ENCODE data around the gene ARSG.

The ARSG gene

DNA sequence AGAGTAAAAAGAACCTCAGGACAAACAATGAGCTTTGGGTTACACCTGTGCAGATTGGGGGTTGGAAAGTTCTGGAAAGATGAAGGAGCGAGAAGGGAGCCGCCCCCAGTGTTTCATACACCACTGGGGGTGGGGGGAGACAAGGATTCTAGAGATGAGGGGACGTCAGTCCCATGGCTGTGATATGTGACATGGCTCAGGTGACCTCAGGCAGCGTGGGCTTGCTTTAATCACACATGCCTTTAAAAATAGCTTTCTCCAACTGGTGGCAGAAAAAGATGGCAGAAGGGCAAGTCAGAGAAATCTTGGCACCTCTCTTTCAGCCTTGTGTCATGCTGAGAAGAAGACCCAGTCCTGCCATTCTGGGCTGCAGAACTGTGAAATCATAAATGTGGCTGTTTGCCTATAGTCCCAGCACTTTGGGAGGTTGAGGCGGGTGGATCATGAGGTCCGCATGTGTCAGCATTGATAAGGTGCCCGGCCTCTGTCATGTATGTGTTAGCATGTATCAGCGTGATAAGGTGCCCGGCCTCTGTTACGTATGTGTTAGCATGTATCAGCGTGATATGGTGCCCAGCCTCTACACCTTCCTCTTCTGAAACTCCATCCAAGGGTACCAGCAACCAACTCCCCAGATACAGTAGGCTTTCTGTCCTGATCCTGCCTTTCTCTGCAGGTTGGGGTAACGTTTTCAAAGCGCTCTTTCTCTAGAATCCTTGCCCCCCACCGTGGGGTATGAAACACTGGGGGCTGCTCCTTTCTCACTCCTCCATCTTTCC lies 141.0 kb downstream of the ARSG start:
- no peak for FAIRE-seq

GRCh38 chr17:68433211-68433610 lies 141.9 kb downstream of the ARSG start:
- no peak for FAIRE-seq

GRCh38 chr17:68433911-68434508 lies 142.7 kb downstream of the ARSG start:
- FAIRE-seq, result no peak

GRCh38 chr17:68435361-68435760 lies 144.1 kb downstream of the ARSG start:
- no peak for FAIRE-seq

DNA sequence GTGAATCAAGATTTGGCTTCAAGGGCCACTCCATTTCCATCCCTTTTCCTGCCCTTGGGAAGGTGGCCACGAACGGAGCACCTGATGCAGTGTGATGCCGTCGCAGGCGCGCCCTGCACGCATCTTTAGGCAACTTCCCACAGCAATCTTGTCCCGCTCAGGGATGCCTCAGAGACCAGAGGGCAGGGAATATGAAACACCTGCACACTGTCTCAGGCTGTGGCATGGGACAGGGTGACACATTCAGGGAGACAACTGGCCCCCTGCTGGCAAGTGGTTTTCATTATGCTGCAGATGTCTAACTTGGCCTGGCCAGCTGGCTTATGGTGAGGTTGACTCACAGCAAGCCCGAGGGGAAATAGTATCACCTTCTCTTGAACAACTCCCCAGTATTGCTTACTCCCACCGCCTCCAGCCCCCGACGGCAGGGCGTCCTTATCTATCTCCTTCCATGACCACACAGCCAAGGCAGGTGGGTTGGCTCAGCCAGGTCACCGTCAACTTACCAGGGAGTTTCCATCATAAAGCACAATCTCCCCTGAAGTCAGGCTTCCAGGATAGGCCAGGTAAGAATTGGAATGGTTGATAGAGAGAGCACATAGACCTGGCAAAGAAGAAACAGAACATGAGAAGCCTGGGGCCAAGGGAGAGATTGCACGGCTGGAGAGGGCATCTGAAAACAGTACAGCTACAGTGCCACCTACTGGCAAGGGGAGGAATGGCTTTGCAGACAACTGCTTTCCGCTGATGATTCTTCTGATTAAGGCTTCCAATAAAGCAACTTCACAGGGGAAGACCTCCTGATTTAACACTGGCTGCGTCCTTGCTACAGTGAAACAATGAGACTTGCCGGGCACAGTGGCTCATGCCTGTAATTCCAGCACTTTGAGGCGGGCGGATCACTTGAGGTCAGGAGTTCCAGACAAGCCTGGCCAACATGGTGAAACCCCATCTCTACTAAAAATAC lies 144.9 kb downstream of the ARSG start:
- no peak for FAIRE-seq

GRCh38 chr17:68437979-68438822 lies 146.9 kb downstream of the ARSG start:
- FAIRE-seq, result no peak

- FAIRE-seq, result no peak
Observed at GRCh38 chr17:68439656-68440290, 148.5 kb downstream of the ARSG start.

- no peak for FAIRE-seq
Observed at GRCh38 chr17:68440526-68440925, 149.2 kb downstream of the ARSG start.

DNA sequence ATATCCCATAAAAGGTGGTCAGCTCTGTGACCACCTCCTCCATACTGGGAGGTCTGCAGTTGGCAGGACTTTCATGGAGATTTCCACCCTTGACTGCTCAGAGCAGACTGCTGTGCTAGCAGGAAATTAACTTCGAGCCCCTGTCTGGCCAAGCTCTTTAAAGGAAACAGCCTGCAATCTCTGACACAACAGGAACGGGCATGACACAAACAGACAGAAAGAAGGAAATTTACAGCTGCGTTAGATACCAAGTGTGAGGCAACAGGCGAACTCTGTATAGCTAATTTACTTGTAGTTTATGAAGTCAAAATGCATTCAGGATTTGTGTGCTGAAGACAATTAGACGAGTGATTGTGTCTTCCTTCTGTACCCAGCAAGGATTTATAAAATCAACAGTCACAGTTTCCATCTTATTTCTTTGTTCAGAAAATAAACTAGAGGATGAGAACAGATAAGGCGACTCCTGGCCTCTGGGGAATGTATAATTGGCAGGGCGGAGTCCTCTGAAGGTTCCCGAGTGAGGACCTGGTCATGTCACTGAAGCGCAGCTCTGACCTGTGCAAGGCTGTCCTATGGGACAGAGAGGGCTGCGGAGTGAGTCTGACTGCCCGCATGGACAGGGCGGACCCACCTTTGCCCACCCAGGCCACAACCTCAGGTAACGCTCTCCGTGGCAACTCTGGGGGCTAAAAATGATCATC lies 149.9 kb downstream of the ARSG start:
- FAIRE-seq, result no peak

DNA sequence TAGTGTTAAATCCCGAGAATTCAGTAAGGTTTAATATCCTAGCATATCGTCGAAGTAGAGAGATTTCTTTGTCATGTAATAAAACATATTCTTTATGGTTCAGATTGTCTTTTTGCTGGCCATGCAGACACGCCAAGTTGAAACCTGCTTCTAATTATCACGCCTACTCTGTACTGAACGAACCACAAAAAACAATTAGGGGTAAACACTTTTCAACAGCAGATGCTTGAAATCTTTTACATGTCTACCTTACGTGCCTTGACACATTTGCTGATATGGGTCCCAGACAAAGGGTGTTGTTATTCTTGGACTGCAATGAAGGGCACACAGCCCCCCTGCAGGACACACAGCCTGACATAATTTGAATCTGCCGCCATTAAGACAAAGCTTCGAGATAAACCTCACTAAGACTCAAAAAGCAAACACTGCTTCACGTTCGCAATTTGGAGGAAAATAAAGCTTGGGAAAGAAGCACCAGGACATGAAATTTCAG lies 152.7 kb downstream of the ARSG start:
- FAIRE-seq, result no peak

- no peak for FAIRE-seq
Observed at GRCh38 chr17:68445671-68446070, 154.4 kb downstream of the ARSG start.

DNA sequence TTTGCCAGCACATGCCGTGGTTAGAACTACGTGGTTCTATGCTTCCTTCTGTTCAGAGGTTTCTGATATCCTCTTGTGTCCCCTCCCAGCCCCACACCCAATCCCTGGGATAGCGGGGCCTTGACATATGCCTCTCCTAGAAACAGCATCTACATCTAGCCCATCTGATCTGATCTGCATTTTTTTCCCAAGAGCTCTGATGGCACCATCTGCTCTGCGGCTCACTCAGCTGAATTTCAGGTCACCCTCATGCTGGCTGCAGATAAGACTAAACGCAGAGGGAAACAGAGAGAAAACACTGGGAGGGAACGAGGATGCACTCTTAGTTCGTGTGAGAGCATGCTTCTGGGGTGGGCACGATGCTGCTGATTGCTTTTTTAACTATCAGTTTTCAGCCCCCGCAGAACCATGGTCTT lies 155.3 kb downstream of the ARSG start:
- FAIRE-seq, result no peak

DNA sequence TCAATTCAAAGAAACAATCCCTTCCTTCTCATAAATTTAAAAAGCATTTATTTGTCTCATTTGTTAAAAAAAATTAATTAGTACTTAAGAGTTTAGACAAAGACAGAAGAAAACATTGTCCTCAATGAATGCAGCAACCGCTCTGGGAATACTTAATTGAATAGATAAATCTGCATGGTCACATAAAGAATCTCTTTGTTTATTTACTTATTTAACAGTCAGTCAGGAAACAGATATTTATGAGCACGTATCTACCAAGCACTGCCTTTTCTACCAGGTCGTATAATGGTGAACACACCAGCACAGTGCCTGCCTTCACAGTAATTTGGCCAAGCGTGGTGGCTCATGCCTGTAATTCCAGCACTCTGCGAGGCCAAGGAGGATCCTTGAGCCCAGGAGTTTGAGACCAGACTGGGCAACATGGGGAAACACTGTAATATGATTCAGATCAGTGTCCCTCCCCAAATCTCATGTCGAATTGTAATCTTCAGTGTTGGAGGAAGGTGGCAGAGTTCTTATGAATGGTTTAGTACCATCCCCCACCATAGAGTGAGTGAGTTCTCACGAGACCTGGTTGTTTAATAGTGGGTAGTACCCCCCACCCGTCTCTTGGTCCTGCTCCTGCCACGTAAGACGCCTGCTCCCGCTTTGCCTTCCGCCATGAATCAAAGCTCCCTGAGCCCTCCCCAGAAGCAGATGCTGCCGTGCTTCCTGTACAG lies 157.9 kb downstream of the ARSG start:
- FAIRE-seq, result no peak

- no peak for FAIRE-seq
Observed at GRCh38 chr17:68450391-68450790, 159.1 kb downstream of the ARSG start.

DNA sequence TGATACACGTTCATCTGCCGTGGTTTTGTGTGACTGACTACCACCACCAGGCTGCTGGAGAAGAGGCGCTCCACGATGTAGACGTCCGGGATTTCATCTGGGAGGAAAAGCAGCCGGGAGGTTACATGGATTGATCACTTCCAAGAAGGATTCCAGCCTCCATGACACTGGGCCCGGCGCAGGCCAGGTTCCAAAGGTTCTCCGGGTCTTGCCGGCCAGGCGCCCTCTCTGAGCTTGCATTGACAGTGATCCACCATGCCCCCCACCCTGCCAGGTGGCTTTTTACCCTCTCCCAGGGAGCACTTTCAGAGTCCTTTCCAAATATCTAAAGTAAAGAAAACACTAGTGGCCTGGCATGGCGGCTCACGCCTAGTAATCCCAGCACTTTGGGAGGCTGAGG lies 159.5 kb downstream of the ARSG start:
- FAIRE-seq, result no peak

GRCh38 chr17:68451670-68452354 lies 160.5 kb downstream of the ARSG start:
- no peak for FAIRE-seq

- no peak for FAIRE-seq
Observed at GRCh38 chr17:68452724-68453290, 161.5 kb downstream of the ARSG start.

GRCh38 chr17:68453991-68454665 lies 162.8 kb downstream of the ARSG start:
- FAIRE-seq, result no peak

DNA sequence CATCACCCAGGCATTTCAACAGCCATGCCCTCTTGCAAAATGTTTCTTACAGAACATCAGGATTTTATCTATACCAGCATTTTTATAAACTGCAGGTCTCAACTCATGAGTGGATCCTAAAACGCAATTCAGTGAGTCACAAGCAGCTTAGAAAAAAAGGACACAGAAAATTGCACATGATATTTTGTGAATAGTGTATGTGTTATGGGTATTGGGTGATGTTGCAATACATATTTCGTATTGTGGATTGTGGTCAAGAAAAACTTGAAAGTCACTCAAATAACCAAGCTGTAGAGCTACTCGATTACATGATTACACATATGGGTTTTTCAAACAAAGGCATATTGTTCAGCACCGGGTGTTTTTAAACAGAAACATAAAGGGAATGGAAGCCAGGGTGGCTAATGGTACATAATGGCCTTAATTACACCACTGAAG lies 164.6 kb downstream of the ARSG start:
- FAIRE-seq, result no peak
